ENCODE results near the gene ITPR3.

Gene ITPR3

DNA sequence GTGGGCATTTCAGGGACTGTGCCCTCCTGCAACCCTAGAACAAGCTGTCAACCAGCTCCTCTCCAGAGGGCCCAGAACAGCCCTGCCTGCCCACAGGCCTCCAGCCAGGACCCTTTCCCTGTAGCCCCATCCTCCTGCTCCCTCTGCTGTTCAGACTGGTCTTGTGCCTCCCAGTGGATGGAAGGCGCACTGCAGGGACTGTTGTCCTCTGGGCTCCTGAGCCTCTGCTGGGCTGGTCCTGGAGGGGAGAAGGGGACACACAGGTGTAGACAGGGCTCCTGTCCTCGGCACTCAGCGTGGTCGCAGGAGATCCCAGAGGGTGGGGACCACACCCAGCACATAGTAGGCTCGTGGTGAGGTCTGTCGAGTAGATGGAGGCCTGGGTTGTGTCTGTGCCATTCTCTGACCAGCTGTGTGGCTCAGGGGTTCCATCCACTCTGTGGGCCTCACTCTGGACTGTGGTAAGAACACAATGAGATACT lies 11.5 kb downstream of the ITPR3 start:
- CTCF ChIA-PET: interaction anchor here (0.6 to 1.6 kb wide), 6 partner anchors 11 to 1328 kb away, joined by 3 to 16 read pairs (median 3); partner anchors contain the start of genes ITPR3 and UQCC2
- no peak for TF ChIP-seq HDGF (IDR thresholded peaks at IDR 0.05; ENCODE audit: borderline replicate concordance)
- TF ChIP-seq TARDBP (IDR thresholded peaks at IDR 0.05): no peak
- no peak for TF ChIP-seq CTBP1 (IDR thresholded peaks at IDR 0.05; ENCODE audit: borderline replicate concordance)
- no peak for TF ChIP-seq SUZ12 (IDR thresholded peaks at IDR 0.05)
- TF ChIP-seq L3MBTL2 (conservative IDR thresholded peaks at IDR 0.05): no peak
- no peak for TF ChIP-seq FOXM1 (IDR thresholded peaks at IDR 0.05; ENCODE audit: borderline replicate concordance)
- TF ChIP-seq FOXA1 (IDR thresholded peaks at IDR 0.05): no peak
- no peak for TF ChIP-seq NFRKB (IDR thresholded peaks at IDR 0.05)
- TF ChIP-seq ARNT (IDR thresholded peaks at IDR 0.05): no peak
- TF ChIP-seq LEF1 (IDR thresholded peaks at IDR 0.05; ENCODE audit: borderline replicate concordance): no peak
- TF ChIP-seq, protein P1, sequence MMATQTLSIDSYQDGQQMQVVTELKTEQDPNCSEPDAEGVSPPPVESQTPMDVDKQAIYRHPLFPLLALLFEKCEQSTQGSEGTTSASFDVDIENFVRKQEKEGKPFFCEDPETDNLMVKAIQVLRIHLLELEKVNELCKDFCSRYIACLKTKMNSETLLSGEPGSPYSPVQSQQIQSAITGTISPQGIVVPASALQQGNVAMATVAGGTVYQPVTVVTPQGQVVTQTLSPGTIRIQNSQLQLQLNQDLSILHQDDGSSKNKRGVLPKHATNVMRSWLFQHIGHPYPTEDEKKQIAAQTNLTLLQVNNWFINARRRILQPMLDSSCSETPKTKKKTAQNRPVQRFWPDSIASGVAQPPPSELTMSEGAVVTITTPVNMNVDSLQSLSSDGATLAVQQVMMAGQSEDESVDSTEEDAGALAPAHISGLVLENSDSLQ (IDR thresholded peaks at IDR 0.05): no peak
- TF ChIP-seq ELF4 (IDR thresholded peaks at IDR 0.05): no peak
- TF ChIP-seq FOXK2 (IDR thresholded peaks at IDR 0.05): no peak
- TF ChIP-seq ZNF384 (IDR thresholded peaks at IDR 0.05): no peak
- no peak for TF ChIP-seq SP1 (IDR thresholded peaks at IDR 0.05)
- no peak for TF ChIP-seq BHLHE40 (IDR thresholded peaks at IDR 0.05; ENCODE audit: borderline replicate concordance)
- POLR2A ChIA-PET: interaction anchor here (1.2 kb wide), 1 partner anchor 11 kb away, joined by 4 read pairs; the partner anchor contains the start of gene ITPR3
- DNase-seq (ENCODE audit: extremely low spot score): peak; percentile 78

DNA sequence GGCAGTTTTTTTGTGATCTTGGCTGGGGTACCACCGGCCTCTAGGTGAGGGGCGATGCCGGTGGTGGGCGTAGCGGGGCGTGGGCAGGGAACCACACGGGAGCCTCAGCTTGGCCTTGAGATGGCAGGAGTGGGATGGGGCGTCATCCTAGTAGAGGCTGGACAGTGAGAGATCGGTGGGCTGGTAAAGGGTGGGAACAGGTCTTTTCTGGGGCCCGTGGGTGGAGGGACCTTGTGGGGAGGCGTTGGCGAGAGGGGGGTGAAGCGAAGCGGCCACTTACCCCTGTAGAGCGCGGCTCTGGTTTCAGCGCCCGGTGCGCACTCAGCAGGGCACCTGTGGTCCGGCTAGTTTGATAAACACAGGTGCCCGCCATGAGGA lies 12.0 kb downstream of the ITPR3 start:
- DNase-seq (ENCODE audit: extremely low spot score): no peak
- TF ChIP-seq LEF1 (IDR thresholded peaks at IDR 0.05; ENCODE audit: borderline replicate concordance) (no peak), L3MBTL2 (conservative IDR thresholded peaks at IDR 0.05) (no peak), SUZ12 (IDR thresholded peaks at IDR 0.05) (no peak), NFRKB (IDR thresholded peaks at IDR 0.05) (no peak), FOXK2 (IDR thresholded peaks at IDR 0.05) (no peak), HDGF (IDR thresholded peaks at IDR 0.05; ENCODE audit: borderline replicate concordance) (no peak), ELF4 (IDR thresholded peaks at IDR 0.05) (no peak), SP1 (IDR thresholded peaks at IDR 0.05) (no peak), FOXM1 (IDR thresholded peaks at IDR 0.05; ENCODE audit: borderline replicate concordance) (no peak), CTBP1 (IDR thresholded peaks at IDR 0.05; ENCODE audit: borderline replicate concordance) (no peak), TARDBP (IDR thresholded peaks at IDR 0.05) (no peak), BHLHE40 (IDR thresholded peaks at IDR 0.05; ENCODE audit: borderline replicate concordance) (no peak), ARNT (IDR thresholded peaks at IDR 0.05) (no peak), ZNF384 (IDR thresholded peaks at IDR 0.05) (no peak), FOXA1 (IDR thresholded peaks at IDR 0.05) (no peak)
- TF ChIP-seq, protein P1 (IDR thresholded peaks at IDR 0.05): no peak
- CTCF ChIA-PET: interaction anchor here (1.4 to 1.6 kb wide), 2 partner anchors 11 to 39 kb away, joined by 3 to 16 read pairs; partner anchors contain the start of gene ITPR3
- POLR2A ChIA-PET: interaction anchor here (1.2 kb wide), 1 partner anchor 12 kb away, joined by 4 read pairs; the partner anchor contains the start of gene ITPR3

DNA sequence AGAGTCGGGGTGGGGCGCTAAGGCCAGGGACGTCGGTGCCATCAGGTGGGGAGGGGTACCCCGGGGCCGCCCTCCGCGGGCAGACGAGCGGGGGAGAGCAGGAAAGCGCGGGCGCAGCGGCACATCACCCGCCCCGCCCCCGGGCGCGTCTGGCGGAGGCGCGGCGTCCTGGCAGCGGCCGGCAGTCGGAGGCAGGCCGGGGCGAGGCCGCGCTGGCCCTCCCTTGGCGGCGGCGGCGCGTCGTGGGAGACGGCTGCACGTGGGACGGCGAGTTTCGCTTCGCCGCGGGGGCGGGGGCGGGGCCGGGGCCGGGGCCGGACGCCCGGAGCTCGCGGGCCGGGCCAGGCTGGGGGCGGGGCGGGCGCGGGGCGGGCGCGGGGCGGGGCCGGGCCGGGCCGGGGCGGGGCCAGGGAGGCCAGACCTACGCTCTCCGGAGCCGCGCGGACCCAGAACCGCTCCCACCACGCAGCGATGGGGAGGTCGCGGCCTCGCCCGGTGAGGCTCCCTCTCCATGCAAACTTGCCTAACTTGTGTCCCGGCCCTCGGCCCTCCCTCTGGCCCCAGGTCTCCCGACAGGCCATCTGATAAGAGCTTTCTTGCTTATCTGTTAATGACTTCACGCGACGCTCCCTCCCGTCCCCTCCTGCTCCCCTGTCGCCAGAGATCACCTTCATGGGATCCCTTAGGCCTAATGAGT lies 12.5 kb downstream of the ITPR3 start:
- peak; percentile 77 for DNase-seq (ENCODE audit: extremely low spot score)
- ChIA-PET CTCF (interaction anchor here (1.4 to 1.6 kb wide), 2 partner anchors 12 to 39 kb away, joined by 3 to 16 read pairs; partner anchors contain the start of gene ITPR3), POLR2A (interaction anchor here (0.8 to 1.6 kb wide), 4 partner anchors 9 to 662 kb away, joined by 3 to 4 read pairs (median 4); partner anchors contain the start of genes ITPR3 and UQCC2)
- TF ChIP-seq L3MBTL2 (conservative IDR thresholded peaks at IDR 0.05) (no peak), ZNF384 (IDR thresholded peaks at IDR 0.05) (no peak), SUZ12 (IDR thresholded peaks at IDR 0.05) (no peak), FOXM1 (IDR thresholded peaks at IDR 0.05; ENCODE audit: borderline replicate concordance) (no peak), LEF1 (IDR thresholded peaks at IDR 0.05; ENCODE audit: borderline replicate concordance) (no peak), BHLHE40 (IDR thresholded peaks at IDR 0.05; ENCODE audit: borderline replicate concordance) (no peak), ELF4 (IDR thresholded peaks at IDR 0.05) (no peak), HDGF (IDR thresholded peaks at IDR 0.05; ENCODE audit: borderline replicate concordance) (no peak), ARNT (IDR thresholded peaks at IDR 0.05) (no peak), FOXK2 (IDR thresholded peaks at IDR 0.05) (no peak), FOXA1 (IDR thresholded peaks at IDR 0.05) (no peak), TARDBP (IDR thresholded peaks at IDR 0.05) (no peak), NFRKB (IDR thresholded peaks at IDR 0.05) (no peak), SP1 (IDR thresholded peaks at IDR 0.05) (no peak), CTBP1 (IDR thresholded peaks at IDR 0.05; ENCODE audit: borderline replicate concordance) (no peak)
- TF ChIP-seq, protein P1 (IDR thresholded peaks at IDR 0.05): no peak

DNA sequence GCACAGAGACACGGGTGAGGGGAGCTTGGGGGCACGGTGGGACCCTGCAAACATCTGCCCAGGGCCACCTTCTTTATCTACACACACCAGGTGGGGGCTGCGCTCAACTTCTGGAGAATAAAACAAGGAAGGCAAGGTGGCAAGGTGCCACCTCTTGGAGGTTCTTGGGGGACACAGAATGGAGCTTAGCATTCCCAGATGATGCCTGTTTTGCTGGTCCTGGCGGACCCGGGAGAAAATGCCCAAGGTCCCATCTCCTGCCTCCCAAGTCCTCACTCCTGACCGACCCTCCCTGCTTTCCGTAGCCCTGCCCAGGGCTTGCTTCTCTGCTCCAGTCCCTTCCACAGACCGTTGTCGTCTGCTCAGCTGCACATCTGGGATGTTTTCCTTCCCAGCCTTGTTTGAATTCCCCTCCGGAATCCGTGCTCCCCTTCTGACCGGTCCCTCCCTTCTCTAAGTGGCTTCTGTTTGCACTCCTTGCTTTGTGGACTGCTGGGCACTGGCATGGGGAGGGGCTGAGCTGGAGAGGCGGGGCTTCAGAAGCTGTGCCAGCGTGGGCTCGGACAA lies 13.1 kb downstream of the ITPR3 start:
- CTCF ChIA-PET: interaction anchor here (1.4 kb wide), 1 partner anchor 38 kb away, joined by 3 read pairs; no protein-coding TSS in a partner anchor

DNA sequence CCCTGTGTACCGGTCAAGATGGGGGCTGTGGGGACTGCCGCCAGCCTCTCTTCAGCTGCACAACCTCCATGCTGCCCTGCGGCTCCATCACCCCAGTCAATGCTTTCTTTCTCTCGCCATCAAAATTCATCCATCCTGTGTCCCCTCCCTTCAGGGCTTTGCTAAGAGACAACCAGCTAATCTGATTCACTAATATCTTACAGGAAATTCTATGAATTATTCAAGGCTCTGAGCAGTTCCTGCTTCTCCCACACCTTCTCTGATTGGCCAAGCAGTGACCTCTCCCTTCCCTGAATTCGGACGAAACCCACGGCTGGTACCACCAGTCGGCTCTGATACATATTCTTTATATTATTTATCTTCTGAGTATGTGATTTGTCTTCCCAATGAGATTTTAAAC lies 13.8 kb downstream of the ITPR3 start:
- POLR2A ChIA-PET: interaction anchor here (1.2 to 1.6 kb wide), 3 partner anchors 14 to 663 kb away, joined by 3 to 4 read pairs (median 4); partner anchors contain the start of genes ITPR3 and UQCC2
- CTCF ChIA-PET: no interaction called here
- no peak for TF ChIP-seq LEF1 (IDR thresholded peaks at IDR 0.05; ENCODE audit: borderline replicate concordance)
- TF ChIP-seq L3MBTL2 (conservative IDR thresholded peaks at IDR 0.05): no peak
- no peak for TF ChIP-seq SUZ12 (IDR thresholded peaks at IDR 0.05)
- TF ChIP-seq CTBP1 (IDR thresholded peaks at IDR 0.05; ENCODE audit: borderline replicate concordance): no peak
- no peak for TF ChIP-seq ARNT (IDR thresholded peaks at IDR 0.05)
- no peak for TF ChIP-seq SP1 (IDR thresholded peaks at IDR 0.05)
- TF ChIP-seq NFRKB (IDR thresholded peaks at IDR 0.05): no peak
- TF ChIP-seq FOXA1 (IDR thresholded peaks at IDR 0.05): no peak
- TF ChIP-seq FOXK2 (IDR thresholded peaks at IDR 0.05): no peak
- TF ChIP-seq ZNF384 (IDR thresholded peaks at IDR 0.05): no peak
- TF ChIP-seq, protein P1 (IDR thresholded peaks at IDR 0.05): no peak
- TF ChIP-seq HDGF (IDR thresholded peaks at IDR 0.05; ENCODE audit: borderline replicate concordance): no peak
- TF ChIP-seq TARDBP (IDR thresholded peaks at IDR 0.05): no peak
- no peak for TF ChIP-seq FOXM1 (IDR thresholded peaks at IDR 0.05; ENCODE audit: borderline replicate concordance)
- no peak for DNase-seq (ENCODE audit: extremely low spot score)

More for the DNA sequence above, 13.1 kb downstream of the ITPR3 start:
- TF ChIP-seq L3MBTL2 (conservative IDR thresholded peaks at IDR 0.05): no peak
- TF ChIP-seq SUZ12 (IDR thresholded peaks at IDR 0.05): no peak
- no peak for TF ChIP-seq FOXM1 (IDR thresholded peaks at IDR 0.05; ENCODE audit: borderline replicate concordance)
- no peak for TF ChIP-seq SP1 (IDR thresholded peaks at IDR 0.05)
- POLR2A ChIA-PET: interaction anchor here (0.8 to 1.6 kb wide), 4 partner anchors 9 to 663 kb away, joined by 3 to 4 read pairs (median 4); partner anchors contain the start of genes ITPR3 and UQCC2
- no peak for DNase-seq (ENCODE audit: extremely low spot score)

All from HEK293T (cell line).